Measurements from ENCODE around the gene PRRG2. TPM values are rescaled to one million over a fixed set of nuclear protein-coding genes. Genes with fewer than 3 reads are reported as not detected.

The PRRG2 gene
- total RNA-seq, 1 experiment from 2014 or later, result 0.64 TPM

DNA sequence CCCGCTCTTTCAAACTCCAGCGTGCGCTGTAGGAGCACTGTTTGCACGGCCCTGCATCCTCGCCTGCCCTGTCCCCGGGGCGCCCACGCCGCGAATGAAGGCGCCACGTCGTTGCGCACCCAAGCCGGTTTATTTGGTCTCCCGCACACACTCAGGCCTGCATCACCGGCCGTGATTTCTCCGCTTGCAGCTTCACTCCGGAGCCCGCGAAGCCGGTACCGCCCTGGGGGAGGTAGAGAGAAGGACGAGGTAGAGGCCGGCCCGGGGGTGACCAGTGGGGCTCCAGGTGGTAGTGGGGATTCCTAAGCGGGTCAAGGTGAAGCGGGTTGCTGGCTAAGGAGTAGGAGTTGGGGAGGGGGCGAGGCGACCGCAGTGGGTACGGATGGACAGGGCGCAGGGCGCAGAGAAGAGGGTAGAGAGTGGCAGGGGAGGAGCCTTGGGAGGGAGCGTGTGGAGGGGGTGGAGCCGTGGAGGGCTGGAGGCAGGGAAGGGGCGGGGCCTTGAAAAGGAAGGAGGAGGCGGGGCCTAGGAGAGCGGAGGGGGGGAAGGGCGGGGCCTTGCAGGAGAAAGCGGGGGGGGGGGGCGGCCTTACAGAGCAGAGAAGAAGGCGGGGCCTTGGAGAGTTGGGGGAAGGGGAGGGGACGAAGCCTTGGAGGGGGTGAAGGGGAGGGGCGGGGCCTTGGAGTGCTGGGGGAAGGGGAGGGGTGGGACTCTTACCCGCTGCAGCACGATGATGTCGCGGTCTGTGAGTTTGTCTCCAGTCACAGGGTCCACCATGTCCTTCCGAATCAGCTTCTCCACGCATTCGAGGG is 25.3 kb upstream of the PRRG2 start:
- CTCF ChIA-PET, result no interaction called here
- H3K27ac ChIP-seq (ENCODE audit: low read length), result no peak overlapping the region
- POLR2A ChIA-PET, result no interaction called here
- intact Hi-C loops (cut with micrococcal nuclease; ENCODE audit: unreplicated experiment) (no loop called here), in situ Hi-C loops (cut with HindIII; ENCODE audit: low pct_unique_long_range_greater_than_20kb, low sequenced_read_pairs) (no loop called here)
- TF ChIP-seq, protein P1, sequence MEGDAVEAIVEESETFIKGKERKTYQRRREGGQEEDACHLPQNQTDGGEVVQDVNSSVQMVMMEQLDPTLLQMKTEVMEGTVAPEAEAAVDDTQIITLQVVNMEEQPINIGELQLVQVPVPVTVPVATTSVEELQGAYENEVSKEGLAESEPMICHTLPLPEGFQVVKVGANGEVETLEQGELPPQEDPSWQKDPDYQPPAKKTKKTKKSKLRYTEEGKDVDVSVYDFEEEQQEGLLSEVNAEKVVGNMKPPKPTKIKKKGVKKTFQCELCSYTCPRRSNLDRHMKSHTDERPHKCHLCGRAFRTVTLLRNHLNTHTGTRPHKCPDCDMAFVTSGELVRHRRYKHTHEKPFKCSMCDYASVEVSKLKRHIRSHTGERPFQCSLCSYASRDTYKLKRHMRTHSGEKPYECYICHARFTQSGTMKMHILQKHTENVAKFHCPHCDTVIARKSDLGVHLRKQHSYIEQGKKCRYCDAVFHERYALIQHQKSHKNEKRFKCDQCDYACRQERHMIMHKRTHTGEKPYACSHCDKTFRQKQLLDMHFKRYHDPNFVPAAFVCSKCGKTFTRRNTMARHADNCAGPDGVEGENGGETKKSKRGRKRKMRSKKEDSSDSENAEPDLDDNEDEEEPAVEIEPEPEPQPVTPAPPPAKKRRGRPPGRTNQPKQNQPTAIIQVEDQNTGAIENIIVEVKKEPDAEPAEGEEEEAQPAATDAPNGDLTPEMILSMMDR (IDR thresholded peaks at IDR 0.05), result no peak
- TF ChIP-seq SIN3A (IDR thresholded peaks at IDR 0.05; ENCODE audit: borderline replicate concordance, insufficient read depth, low read depth, low read length) (no peak), POLR2AphosphoS5 (IDR thresholded peaks at IDR 0.05; ENCODE audit: low read depth, low read length) (no peak)
- H3K9me3 ChIP-seq (ENCODE audit: control insufficient read depth, insufficient read depth, low read depth, low read length), result no peaks in the 10 kb centered on the region
- no peak for DNase-seq (ENCODE audit: low read depth, low spot score)
- no peak overlapping the region for H3K4me3 ChIP-seq (ENCODE audit: low read depth in 2 of 2, low read length in 2 of 2)
- no peaks in the 10 kb centered on the region for H3K4me1 ChIP-seq (ENCODE audit: control insufficient read depth, insufficient read depth, low read length)
- H3K27me3 ChIP-seq (ENCODE audit: control insufficient read depth, insufficient read depth, low read length), result no peaks in the 10 kb centered on the region
- H3K36me3 ChIP-seq (ENCODE audit: control insufficient read depth, insufficient read depth, low read length), result no peaks in the 10 kb centered on the region; the same call in 1 of the 2 replicates
- no TSS peak for BruUV-seq (replicated peaks)
- 0 out of 2 replicates have a peak, but pooled peaks have one; percentile 62 for ATAC-seq

DNA sequence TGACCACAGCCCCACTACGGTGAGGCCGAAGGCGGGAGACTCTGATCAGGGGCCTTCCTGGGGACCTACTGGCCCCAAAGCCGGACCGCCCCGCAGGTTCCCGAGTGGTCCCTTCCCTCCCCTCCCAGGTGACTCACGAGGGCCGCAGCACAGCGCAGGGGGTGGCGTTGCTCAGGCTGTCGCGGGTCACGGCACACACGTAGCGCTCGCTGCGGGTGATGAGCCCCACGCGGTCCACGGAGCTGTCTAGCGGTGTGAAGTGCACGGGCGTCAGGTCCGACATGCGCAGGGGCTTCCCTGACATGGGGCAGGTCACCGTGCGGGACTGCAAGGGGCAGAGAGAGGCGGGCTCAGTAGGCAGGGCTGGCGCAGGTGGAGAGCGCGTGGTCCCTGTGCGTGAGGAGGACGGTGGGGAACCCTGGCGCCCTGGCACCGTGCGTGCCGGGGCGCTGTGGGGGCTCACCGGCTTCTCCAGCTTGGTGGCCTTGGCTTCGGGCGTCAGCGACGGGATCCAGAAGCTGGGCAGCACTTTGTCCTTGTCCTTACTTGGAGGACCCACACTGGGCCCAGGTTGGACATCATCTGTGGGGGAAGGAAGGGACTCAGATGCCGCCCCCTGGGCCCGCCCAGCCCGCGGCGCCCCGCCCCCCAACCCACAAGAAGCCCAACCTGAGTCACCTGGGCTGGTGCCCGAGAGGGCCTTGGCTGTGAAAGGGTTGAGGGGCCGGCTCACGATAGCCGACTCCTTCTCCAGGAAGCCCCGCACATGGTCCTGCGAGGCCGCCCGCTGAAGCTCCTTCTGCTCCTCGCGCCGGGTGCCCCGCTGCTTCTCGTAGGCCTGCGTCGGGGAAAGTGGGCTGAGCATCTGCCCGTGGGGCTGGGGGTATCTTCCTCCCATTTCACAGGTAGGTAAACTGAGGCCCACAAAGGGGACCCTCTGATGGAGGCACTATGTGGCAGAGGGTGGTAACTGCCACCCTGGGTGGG is 24.4 kb upstream of the PRRG2 start:
- no peak overlapping the region for H3K27ac ChIP-seq (ENCODE audit: low read length)
- H3K4me3 ChIP-seq (ENCODE audit: low read depth in 2 of 2, low read length in 2 of 2), result no peak overlapping the region
- no peaks in the 10 kb centered on the region for H3K9me3 ChIP-seq (ENCODE audit: control insufficient read depth, insufficient read depth, low read depth, low read length)
- in situ Hi-C loops (cut with HindIII; ENCODE audit: low pct_unique_long_range_greater_than_20kb, low sequenced_read_pairs) (no loop called here), intact Hi-C loops (cut with micrococcal nuclease; ENCODE audit: unreplicated experiment) (no loop called here)
- no peaks in the 10 kb centered on the region for H3K27me3 ChIP-seq (ENCODE audit: control insufficient read depth, insufficient read depth, low read length)
- DNase-seq (ENCODE audit: low read depth, low spot score), result no peak
- CTCF ChIA-PET, result no interaction called here
- no peaks in the 10 kb centered on the region for H3K4me1 ChIP-seq (ENCODE audit: control insufficient read depth, insufficient read depth, low read length)
- TF ChIP-seq SIN3A (IDR thresholded peaks at IDR 0.05; ENCODE audit: borderline replicate concordance, insufficient read depth, low read depth, low read length) (no peak), POLR2AphosphoS5 (IDR thresholded peaks at IDR 0.05; ENCODE audit: low read depth, low read length) (no peak), TCF7L2 (IDR thresholded peaks at IDR 0.05; ENCODE audit: low read depth, low read length) (no peak)
- TF ChIP-seq, protein P2, sequence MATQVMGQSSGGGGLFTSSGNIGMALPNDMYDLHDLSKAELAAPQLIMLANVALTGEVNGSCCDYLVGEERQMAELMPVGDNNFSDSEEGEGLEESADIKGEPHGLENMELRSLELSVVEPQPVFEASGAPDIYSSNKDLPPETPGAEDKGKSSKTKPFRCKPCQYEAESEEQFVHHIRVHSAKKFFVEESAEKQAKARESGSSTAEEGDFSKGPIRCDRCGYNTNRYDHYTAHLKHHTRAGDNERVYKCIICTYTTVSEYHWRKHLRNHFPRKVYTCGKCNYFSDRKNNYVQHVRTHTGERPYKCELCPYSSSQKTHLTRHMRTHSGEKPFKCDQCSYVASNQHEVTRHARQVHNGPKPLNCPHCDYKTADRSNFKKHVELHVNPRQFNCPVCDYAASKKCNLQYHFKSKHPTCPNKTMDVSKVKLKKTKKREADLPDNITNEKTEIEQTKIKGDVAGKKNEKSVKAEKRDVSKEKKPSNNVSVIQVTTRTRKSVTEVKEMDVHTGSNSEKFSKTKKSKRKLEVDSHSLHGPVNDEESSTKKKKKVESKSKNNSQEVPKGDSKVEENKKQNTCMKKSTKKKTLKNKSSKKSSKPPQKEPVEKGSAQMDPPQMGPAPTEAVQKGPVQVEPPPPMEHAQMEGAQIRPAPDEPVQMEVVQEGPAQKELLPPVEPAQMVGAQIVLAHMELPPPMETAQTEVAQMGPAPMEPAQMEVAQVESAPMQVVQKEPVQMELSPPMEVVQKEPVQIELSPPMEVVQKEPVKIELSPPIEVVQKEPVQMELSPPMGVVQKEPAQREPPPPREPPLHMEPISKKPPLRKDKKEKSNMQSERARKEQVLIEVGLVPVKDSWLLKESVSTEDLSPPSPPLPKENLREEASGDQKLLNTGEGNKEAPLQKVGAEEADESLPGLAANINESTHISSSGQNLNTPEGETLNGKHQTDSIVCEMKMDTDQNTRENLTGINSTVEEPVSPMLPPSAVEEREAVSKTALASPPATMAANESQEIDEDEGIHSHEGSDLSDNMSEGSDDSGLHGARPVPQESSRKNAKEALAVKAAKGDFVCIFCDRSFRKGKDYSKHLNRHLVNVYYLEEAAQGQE (IDR thresholded peaks at IDR 0.05; ENCODE audit: insufficient read depth in 1 of 2, low read depth in 2 of 2, low read length in 1 of 2), result no peak
- TF ChIP-seq, protein P1 (IDR thresholded peaks at IDR 0.05), result no peak
- POLR2A ChIA-PET, result no interaction called here
- no peaks in the 10 kb centered on the region; the same call in 1 of the 2 replicates for H3K36me3 ChIP-seq (ENCODE audit: control insufficient read depth, insufficient read depth, low read length)
- no TSS peak for BruUV-seq (replicated peaks)
- ATAC-seq, result peak; percentile 37; the same call in 1 of the 2 replicates
